ENCODE measurements around the gene CALM1.

CALM1 gene

GRCh38 chr14:90451961-90452360, 55.1 kb downstream of the CALM1 start:
- Histone ChIP-seq H3K4me2 (ENCODE audit: low read depth, low read length, poor library complexity, severe bottlenecking) (no peak overlapping the region), H3K79me2 (ENCODE audit: insufficient read depth, low read length) (no peaks in the 10 kb centered on the region), H3K4me1 (ENCODE audit: insufficient read depth, low read length, poor library complexity, severe bottlenecking) (no peaks in the 10 kb centered on the region)

GRCh38 chr14:90452366-90452765, 55.5 kb downstream of the CALM1 start:
- no peaks in the 10 kb centered on the region for H3K27me3 ChIP-seq (ENCODE audit: insufficient read depth, low read length, poor library complexity, severe bottlenecking)

More at GRCh38 chr14:90451961-90452360, 55.1 kb downstream of the CALM1 start:
- Histone ChIP-seq H3K9ac (ENCODE audit: low read depth, low read length, poor library complexity, severe bottlenecking) (no peak overlapping the region), H3K36me3 (ENCODE audit: insufficient read depth, low read length) (no peaks in the 10 kb centered on the region), H3F3A (ENCODE audit: low read depth) (no peaks in the 10 kb centered on the region), H2AFZ (ENCODE audit: low read length) (no peak overlapping the region), H3K9me3 (ENCODE audit: insufficient read depth, low read depth, low read length) (no peaks in the 10 kb centered on the region), H3K9me2 (replicated peaks; ENCODE audit: low read depth, low read length) (no peaks in the 10 kb centered on the region), H4K20me1 (ENCODE audit: insufficient read depth, low read length, poor library complexity, severe bottlenecking) (no peaks in the 10 kb centered on the region), H3K27me3 (ENCODE audit: insufficient read depth, low read length, poor library complexity, severe bottlenecking) (no peaks in the 10 kb centered on the region), H3K4me3 (ENCODE audit: low read length, poor library complexity, severe bottlenecking) (no peak overlapping the region)
- TF ChIP-seq CTCF (conservative IDR thresholded peaks at IDR 0.05; ENCODE audit: low read length) (no peak), EZH2phosphoT487 (IDR thresholded peaks at IDR 0.05; ENCODE audit: borderline replicate concordance) (no peak)

GRCh38 chr14:90453401-90453951, 56.6 kb downstream of the CALM1 start:
- TF ChIP-seq EZH2phosphoT487 (IDR thresholded peaks at IDR 0.05; ENCODE audit: borderline replicate concordance) (no peak), CTCF (conservative IDR thresholded peaks at IDR 0.05; ENCODE audit: low read length) (no peak)
- no peak overlapping the region for H2AFZ ChIP-seq (ENCODE audit: low read length)

More at GRCh38 chr14:90452366-90452765, 55.5 kb downstream of the CALM1 start:
- Histone ChIP-seq H3K9me2 (replicated peaks; ENCODE audit: low read depth, low read length) (no peaks in the 10 kb centered on the region), H3K79me2 (ENCODE audit: insufficient read depth, low read length) (no peaks in the 10 kb centered on the region), H3F3A (ENCODE audit: low read depth) (no peaks in the 10 kb centered on the region), H3K4me3 (ENCODE audit: low read length, poor library complexity, severe bottlenecking) (no peak overlapping the region), H3K36me3 (ENCODE audit: insufficient read depth, low read length) (no peaks in the 10 kb centered on the region), H2AFZ (ENCODE audit: low read length) (no peak overlapping the region), H4K20me1 (ENCODE audit: insufficient read depth, low read length, poor library complexity, severe bottlenecking) (no peaks in the 10 kb centered on the region), H3K9ac (ENCODE audit: low read depth, low read length, poor library complexity, severe bottlenecking) (no peak overlapping the region), H3K4me2 (ENCODE audit: low read depth, low read length, poor library complexity, severe bottlenecking) (no peak overlapping the region), H3K4me1 (ENCODE audit: insufficient read depth, low read length, poor library complexity, severe bottlenecking) (no peaks in the 10 kb centered on the region), H3K9me3 (ENCODE audit: insufficient read depth, low read depth, low read length) (no peaks in the 10 kb centered on the region)
- TF ChIP-seq CTCF (conservative IDR thresholded peaks at IDR 0.05; ENCODE audit: low read length) (no peak), EZH2phosphoT487 (IDR thresholded peaks at IDR 0.05; ENCODE audit: borderline replicate concordance) (no peak)

More at GRCh38 chr14:90453401-90453951, 56.6 kb downstream of the CALM1 start:
- Histone ChIP-seq H3K27me3 (ENCODE audit: insufficient read depth, low read length, poor library complexity, severe bottlenecking) (no peaks in the 10 kb centered on the region), H3K79me2 (ENCODE audit: insufficient read depth, low read length) (no peaks in the 10 kb centered on the region), H3K4me3 (ENCODE audit: low read length, poor library complexity, severe bottlenecking) (no peak overlapping the region), H3K4me2 (ENCODE audit: low read depth, low read length, poor library complexity, severe bottlenecking) (no peak overlapping the region), H3K4me1 (ENCODE audit: insufficient read depth, low read length, poor library complexity, severe bottlenecking) (no peaks in the 10 kb centered on the region), H3K9me3 (ENCODE audit: insufficient read depth, low read depth, low read length) (no peaks in the 10 kb centered on the region), H3K9ac (ENCODE audit: low read depth, low read length, poor library complexity, severe bottlenecking) (no peak overlapping the region), H3K9me2 (replicated peaks; ENCODE audit: low read depth, low read length) (no peaks in the 10 kb centered on the region), H4K20me1 (ENCODE audit: insufficient read depth, low read length, poor library complexity, severe bottlenecking) (no peaks in the 10 kb centered on the region), H3K36me3 (ENCODE audit: insufficient read depth, low read length) (no peaks in the 10 kb centered on the region), H3F3A (ENCODE audit: low read depth) (no peaks in the 10 kb centered on the region)
